Measurements from ENCODE around the gene ASIP. TPM values are rescaled to one million over a fixed set of nuclear protein-coding genes. Genes with fewer than 3 reads are reported as not detected.
"Not testable (repeated sequence)": the region's sequence is repeated elsewhere in the genome, so short reads cannot be mapped to it uniquely, and the experiment has no call there.

Gene ASIP
- total RNA-seq, 1 donor from 2014 or later = 32.6 TPM

GRCh38 chr20:34233687-34234086, 7.5 kb upstream of the ASIP start:
- H3K27ac ChIP-seq (replicated peaks) = no peak overlapping the region
- no peak for TF ChIP-seq CTCF (IDR thresholded peaks at IDR 0.05; ENCODE audit: borderline replicate concordance)
- peaks cover 33% of the 10 kb centered on the region for H3K9me3 ChIP-seq (replicated peaks)
- intact Hi-C loops (cut with micrococcal nuclease) = no loop called here
- no peak for DNase-seq
- no peak overlapping the region for H3K4me3 ChIP-seq
- H3K36me3 ChIP-seq = no peaks in the 10 kb centered on the region
- peaks cover 5% of the 10 kb centered on the region for H3K27me3 ChIP-seq (ENCODE audit: low read depth)
- H3K4me1 ChIP-seq = no peaks in the 10 kb centered on the region

GRCh38 chr20:34235875-34236274, 5.3 kb upstream of the ASIP start:
- Histone ChIP-seq H3K27ac (replicated peaks) (no peak overlapping the region), H3K36me3 (no peaks in the 10 kb centered on the region), H3K4me1 (no peaks in the 10 kb centered on the region), H3K4me3 (no peak overlapping the region), H3K27me3 (ENCODE audit: low read depth) (peaks cover 9% of the 10 kb centered on the region), H3K9me3 (replicated peaks) (peaks cover 34% of the 10 kb centered on the region)
- no peak for TF ChIP-seq CTCF (IDR thresholded peaks at IDR 0.05; ENCODE audit: borderline replicate concordance)
- intact Hi-C loops (cut with micrococcal nuclease) = no loop called here
- no peak for DNase-seq

GRCh38 chr20:34237942-34238341, 3.3 kb upstream of the ASIP start:
- TF ChIP-seq CTCF (IDR thresholded peaks at IDR 0.05; ENCODE audit: borderline replicate concordance) = no peak
- Histone ChIP-seq H3K36me3 (no peaks in the 10 kb centered on the region), H3K4me1 (no peaks in the 10 kb centered on the region), H3K4me3 (no peak overlapping the region), H3K9me3 (replicated peaks) (peaks cover 28% of the 10 kb centered on the region), H3K27ac (replicated peaks) (no peak overlapping the region), H3K27me3 (ENCODE audit: low read depth) (peaks cover 14% of the 10 kb centered on the region)
- intact Hi-C loops (cut with micrococcal nuclease) = no loop called here
- DNase-seq = no peak

- Histone ChIP-seq H3K4me3 (no peak overlapping the region), H3K36me3 (no peaks in the 10 kb centered on the region), H3K9me3 (replicated peaks) (peaks cover 28% of the 10 kb centered on the region), H3K27ac (replicated peaks) (no peak overlapping the region), H3K27me3 (ENCODE audit: low read depth) (peaks cover 9% of the 10 kb centered on the region), H3K4me1 (no peaks in the 10 kb centered on the region)
- intact Hi-C loops (cut with micrococcal nuclease) = no loop called here
- no peak for TF ChIP-seq CTCF (IDR thresholded peaks at IDR 0.05; ENCODE audit: borderline replicate concordance)
- no peak for DNase-seq
Observed at GRCh38 chr20:34240121-34240520, 1.1 kb upstream of the ASIP start.

GRCh38 chr20:34242015-34242414, 792 bp downstream of the ASIP start:
- H3K4me1 ChIP-seq; H3K27me3 ChIP-seq (ENCODE audit: low read depth); intact Hi-C loops (cut with micrococcal nuclease); DNase-seq; H3K4me3 ChIP-seq; H3K27ac ChIP-seq (replicated peaks); H3K36me3 ChIP-seq: not testable (repeated sequence)
- peaks cover 18% of the 10 kb centered on the region for H3K9me3 ChIP-seq (replicated peaks)

- peaks cover 9% of the 10 kb centered on the region for H3K9me3 ChIP-seq (replicated peaks)
- H3K27ac ChIP-seq (replicated peaks) = no peak overlapping the region
- H3K36me3 ChIP-seq = no peaks in the 10 kb centered on the region
- no peak for DNase-seq
- peaks cover 9% of the 10 kb centered on the region for H3K27me3 ChIP-seq (ENCODE audit: low read depth)
- no peak for TF ChIP-seq CTCF (IDR thresholded peaks at IDR 0.05; ENCODE audit: borderline replicate concordance)
- no peaks in the 10 kb centered on the region for H3K4me1 ChIP-seq
- H3K4me3 ChIP-seq = no peak overlapping the region
- intact Hi-C loops (cut with micrococcal nuclease) = no loop called here
Observed at GRCh38 chr20:34242879-34243278, 1.7 kb downstream of the ASIP start.
